ENCODE data around the gene EEF1G.
A peak's percentile ranks its signal among the peaks of the same experiment; 100 is the strongest.

EEF1G gene

DNA sequence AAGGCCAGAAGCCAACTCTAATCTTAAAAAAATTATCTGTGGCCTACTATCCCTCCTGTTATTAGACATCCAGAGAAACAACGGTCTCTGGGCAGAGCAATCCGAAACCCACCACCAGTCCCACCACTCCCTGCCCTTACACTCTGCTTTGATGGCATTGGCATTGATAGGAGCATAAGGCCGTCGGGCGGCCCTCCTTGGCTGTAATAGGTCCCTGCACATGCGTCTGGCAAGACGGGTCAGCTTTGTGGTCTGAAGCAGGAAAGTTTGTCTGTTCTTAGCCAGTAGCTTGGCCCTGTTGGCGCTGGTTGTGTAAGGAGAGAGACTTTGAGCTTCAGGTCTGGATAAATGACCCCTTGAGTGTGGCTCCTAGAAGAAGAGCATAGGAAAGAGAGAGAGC lies 21.4 kb upstream of the EEF1G start:
- Histone ChIP-seq H2BK5ac (ENCODE audit: low read depth, low read length, poor library complexity, severe bottlenecking) (no peak overlapping the region), H2AK5ac (ENCODE audit: low read length, severe bottlenecking) (no peak overlapping the region), H3K4me2 (ENCODE audit: low read length, poor library complexity, severe bottlenecking) (no peak overlapping the region), H3K14ac (ENCODE audit: low read length in 2 of 2) (no peak overlapping the region), H3K27me3 (ENCODE audit: control insufficient read depth in 1 of 2, insufficient read depth in 1 of 2, low read length in 2 of 2) (no peaks in the 10 kb centered on the region), H3K36me3 (ENCODE audit: control insufficient read depth in 1 of 2, insufficient read depth in 2 of 2, low read depth in 1 of 2, low read length in 2 of 2) (peaks cover 61 to 68% of the 10 kb centered on the region in 2 experiments), H3K27ac (ENCODE audit: low read length, poor library complexity, severe bottlenecking) (no peak overlapping the region), H2AFZ (ENCODE audit: low read depth, low read length) (no peak overlapping the region), H2BK120ac (ENCODE audit: low read depth, low read length) (no peak overlapping the region), H3K9me3 (ENCODE audit: control insufficient read depth, low read length) (no peaks in the 10 kb centered on the region), H2BK15ac (ENCODE audit: low read depth, poor library complexity, severe bottlenecking) (no peak overlapping the region), H3K18ac (ENCODE audit: low read depth in 1 of 2, low read length in 2 of 2) (no peak overlapping the region), H3K4ac (ENCODE audit: low read depth in 1 of 2, low read length in 2 of 2) (no peak overlapping the region), H3K79me1 (replicated peaks; ENCODE audit: low read length, poor library complexity, severe bottlenecking) (peaks cover 19% of the 10 kb centered on the region), H3K23ac (ENCODE audit: low read length in 2 of 2) (no peak overlapping the region), H4K8ac (ENCODE audit: low read length) (no peak overlapping the region), H3K4me1 (ENCODE audit: control insufficient read depth, insufficient read depth, low read depth, low read length) (peaks cover 18% of the 10 kb centered on the region), H3K4me3 (ENCODE audit: insufficient read depth in 1 of 2, low read depth in 1 of 2, low read length in 2 of 2) (no peak overlapping the region), H3K9ac (ENCODE audit: low read length) (peak overlapping the region; percentile 28), H4K91ac (ENCODE audit: low read length) (no peak overlapping the region), H2BK12ac (ENCODE audit: low read length in 2 of 2) (no peak overlapping the region)
- no peak for DNase-seq
- 97% methylated on average over 8 of the region's 8 CpGs for WGBS

GRCh38 chr11:62593434-62594044 lies 19.8 kb upstream of the EEF1G start:
- Histone ChIP-seq H3K27me3 (ENCODE audit: control insufficient read depth in 1 of 2, insufficient read depth in 1 of 2, low read length in 2 of 2) (no peaks in the 10 kb centered on the region), H3K27ac (ENCODE audit: low read length, poor library complexity, severe bottlenecking) (no peak overlapping the region), H3K4me3 (ENCODE audit: insufficient read depth in 1 of 2, low read depth in 1 of 2, low read length in 2 of 2) (no peak overlapping the region), H3K4me2 (ENCODE audit: low read length, poor library complexity, severe bottlenecking) (no peak overlapping the region), H4K8ac (ENCODE audit: low read length) (no peak overlapping the region), H3K4me1 (ENCODE audit: control insufficient read depth, insufficient read depth, low read depth, low read length) (peaks cover 15% of the 10 kb centered on the region), H3K4ac (ENCODE audit: low read depth in 1 of 2, low read length in 2 of 2) (no peak overlapping the region), H3K36me3 (ENCODE audit: control insufficient read depth in 1 of 2, insufficient read depth in 2 of 2, low read depth in 1 of 2, low read length in 2 of 2) (peaks cover 59 to 60% of the 10 kb centered on the region in 2 experiments), H2AK5ac (ENCODE audit: low read length, severe bottlenecking) (no peak overlapping the region), H2BK120ac (ENCODE audit: low read depth, low read length) (no peak overlapping the region), H3K23ac (ENCODE audit: low read length in 2 of 2) (no peak overlapping the region), H4K91ac (ENCODE audit: low read length) (no peak overlapping the region), H3K14ac (ENCODE audit: low read length in 2 of 2) (no peak overlapping the region), H3K18ac (ENCODE audit: low read depth in 1 of 2, low read length in 2 of 2) (no peak overlapping the region), H3K9ac (ENCODE audit: low read length) (peak overlapping the region; percentile 20), H2BK5ac (ENCODE audit: low read depth, low read length, poor library complexity, severe bottlenecking) (no peak overlapping the region), H2BK12ac (ENCODE audit: low read length in 2 of 2) (no peak overlapping the region), H3K9me3 (ENCODE audit: control insufficient read depth, low read length) (no peaks in the 10 kb centered on the region), H2BK15ac (ENCODE audit: low read depth, poor library complexity, severe bottlenecking) (no peak overlapping the region), H2AFZ (ENCODE audit: low read depth, low read length) (no peak overlapping the region), H3K79me1 (replicated peaks; ENCODE audit: low read length, poor library complexity, severe bottlenecking) (peaks cover 26% of the 10 kb centered on the region)
- WGBS, result 72% methylated on average over 11 of the region's 13 CpGs
- peak; percentile 77 for DNase-seq

GRCh38 chr11:62592989-62593421 lies 19.3 kb upstream of the EEF1G start:
- no peak overlapping the region for H3K27ac ChIP-seq (ENCODE audit: low read length, poor library complexity, severe bottlenecking)
- no peak overlapping the region for H2BK5ac ChIP-seq (ENCODE audit: low read depth, low read length, poor library complexity, severe bottlenecking)
- H3K9ac ChIP-seq (ENCODE audit: low read length), result peak overlapping the region; percentile 95
- no peaks in the 10 kb centered on the region for H3K27me3 ChIP-seq (ENCODE audit: control insufficient read depth in 1 of 2, insufficient read depth in 1 of 2, low read length in 2 of 2)
- no peak overlapping the region for H2AFZ ChIP-seq (ENCODE audit: low read depth, low read length)
- peaks cover 26% of the 10 kb centered on the region for H3K79me1 ChIP-seq (replicated peaks; ENCODE audit: low read length, poor library complexity, severe bottlenecking)
- H4K91ac ChIP-seq (ENCODE audit: low read length), result no peak overlapping the region
- no peak overlapping the region for H2BK120ac ChIP-seq (ENCODE audit: low read depth, low read length)
- no peak overlapping the region for H3K4me3 ChIP-seq (ENCODE audit: insufficient read depth in 1 of 2, low read depth in 1 of 2, low read length in 2 of 2)
- peaks cover 55 to 60% of the 10 kb centered on the region in 2 experiments for H3K36me3 ChIP-seq (ENCODE audit: control insufficient read depth in 1 of 2, insufficient read depth in 2 of 2, low read depth in 1 of 2, low read length in 2 of 2)
- H2BK15ac ChIP-seq (ENCODE audit: low read depth, poor library complexity, severe bottlenecking), result no peak overlapping the region
- no peak for DNase-seq
- no peak overlapping the region for H2BK12ac ChIP-seq (ENCODE audit: low read length in 2 of 2)
- no peak overlapping the region for H3K23ac ChIP-seq (ENCODE audit: low read length in 2 of 2)
- no peak overlapping the region for H3K4me2 ChIP-seq (ENCODE audit: low read length, poor library complexity, severe bottlenecking)
- no peaks in the 10 kb centered on the region for H3K9me3 ChIP-seq (ENCODE audit: control insufficient read depth, low read length)
- H2AK5ac ChIP-seq (ENCODE audit: low read length, severe bottlenecking), result no peak overlapping the region
- WGBS, result 96% methylated on average over 7 of the region's 8 CpGs
- no peak overlapping the region for H4K8ac ChIP-seq (ENCODE audit: low read length)
- peaks cover 13% of the 10 kb centered on the region for H3K4me1 ChIP-seq (ENCODE audit: control insufficient read depth, insufficient read depth, low read depth, low read length)
- H3K4ac ChIP-seq (ENCODE audit: low read depth in 1 of 2, low read length in 2 of 2), result no peak overlapping the region
- H3K14ac ChIP-seq (ENCODE audit: low read length in 2 of 2), result no peak overlapping the region
- H3K18ac ChIP-seq (ENCODE audit: low read depth in 1 of 2, low read length in 2 of 2), result no peak overlapping the region

DNA sequence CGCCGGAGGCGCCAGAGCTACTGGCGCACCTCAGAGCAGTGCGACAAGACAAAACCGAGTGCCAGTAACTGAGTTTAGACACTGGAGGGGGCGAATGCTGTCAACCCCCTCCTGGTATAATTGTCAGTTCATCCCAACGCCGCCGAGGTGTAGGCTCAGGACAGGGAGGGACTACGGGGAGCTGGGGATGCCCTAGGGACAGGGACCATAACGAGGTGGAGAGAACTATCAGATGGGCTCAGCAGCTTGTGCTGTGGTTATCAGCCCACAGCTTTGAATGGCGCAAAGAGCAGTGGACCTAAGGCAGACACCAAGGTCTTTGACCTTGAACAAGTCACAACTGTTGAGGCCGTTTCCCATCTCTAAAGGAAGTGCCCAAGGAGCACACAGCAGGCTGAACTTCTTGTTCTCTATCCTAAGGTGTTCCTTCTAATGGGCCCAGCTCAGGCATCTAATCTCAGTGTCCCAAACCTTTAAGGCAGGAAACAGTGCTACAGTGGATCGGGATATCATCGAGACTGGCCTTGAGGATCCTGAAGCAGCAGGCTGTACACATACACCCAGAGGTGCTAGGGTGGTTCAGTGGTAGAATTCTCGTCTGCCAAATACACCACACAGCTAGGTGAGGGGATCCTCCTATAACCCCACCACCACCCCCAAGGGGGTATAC lies 18.6 kb upstream of the EEF1G start:
- WGBS, result 25% methylated on average over 16 of the region's 17 CpGs
- no peak overlapping the region for H2BK120ac ChIP-seq (ENCODE audit: low read depth, low read length)
- peak overlapping the region; percentile 73 for H4K8ac ChIP-seq (ENCODE audit: low read length)
- peaks cover 13% of the 10 kb centered on the region for H3K4me1 ChIP-seq (ENCODE audit: control insufficient read depth, insufficient read depth, low read depth, low read length)
- H3K27me3 ChIP-seq (ENCODE audit: control insufficient read depth in 1 of 2, insufficient read depth in 1 of 2, low read length in 2 of 2), result no peaks in the 10 kb centered on the region
- peaks cover 54 to 55% of the 10 kb centered on the region in 2 experiments for H3K36me3 ChIP-seq (ENCODE audit: control insufficient read depth in 1 of 2, insufficient read depth in 2 of 2, low read depth in 1 of 2, low read length in 2 of 2)
- DNase-seq, result no peak
- no peak overlapping the region for H3K23ac ChIP-seq (ENCODE audit: low read length in 2 of 2)
- peak overlapping the region; percentile 75 for H3K4me2 ChIP-seq (ENCODE audit: low read length, poor library complexity, severe bottlenecking)
- H3K4me3 ChIP-seq (ENCODE audit: insufficient read depth in 1 of 2, low read depth in 1 of 2, low read length in 2 of 2), result peak overlapping the region; percentile 52 to 93
- H3K9me3 ChIP-seq (ENCODE audit: control insufficient read depth, low read length), result no peaks in the 10 kb centered on the region
- H3K9ac ChIP-seq (ENCODE audit: low read length), result peak overlapping the region; percentile 95
- no peak overlapping the region for H2AK5ac ChIP-seq (ENCODE audit: low read length, severe bottlenecking)
- peak overlapping the region; percentile 50 for H2BK5ac ChIP-seq (ENCODE audit: low read depth, low read length, poor library complexity, severe bottlenecking)
- no peak overlapping the region for H2BK15ac ChIP-seq (ENCODE audit: low read depth, poor library complexity, severe bottlenecking)
- H3K18ac ChIP-seq (ENCODE audit: low read depth in 1 of 2, low read length in 2 of 2), result peak overlapping the region in 1 of 2 experiments; percentile 68
- peak overlapping the region; percentile 88 for H3K27ac ChIP-seq (ENCODE audit: low read length, poor library complexity, severe bottlenecking)
- H3K79me1 ChIP-seq (replicated peaks; ENCODE audit: low read length, poor library complexity, severe bottlenecking), result peaks cover 30% of the 10 kb centered on the region
- H3K14ac ChIP-seq (ENCODE audit: low read length in 2 of 2), result no peak overlapping the region
- no peak overlapping the region for H2BK12ac ChIP-seq (ENCODE audit: low read length in 2 of 2)
- peak overlapping the region; percentile 5 for H4K91ac ChIP-seq (ENCODE audit: low read length)
- peak overlapping the region in 1 of 2 experiments; percentile 57 for H3K4ac ChIP-seq (ENCODE audit: low read depth in 1 of 2, low read length in 2 of 2)
- H2AFZ ChIP-seq (ENCODE audit: low read depth, low read length), result peak overlapping the region; percentile 21

Measured in mesenchymal stem cell (in vitro differentiated cells and primary cell).